K562 (cell line): ENCODE measurements around the gene POLL. TPM values are rescaled to one million over a fixed set of nuclear protein-coding genes. Genes with fewer than 3 reads are reported as not detected.

Experiments
- ATF7 ChIP-seq: fragments of 450-650 bp; IDR thresholded peaks from 2 replicates; pipeline ENCODE4 v1.7.1; 2014; ENCODE audit warnings: mild to moderate bottlenecking, moderate library complexity
- CBX5 ChIP-seq: IDR thresholded peaks from 2 replicates; pipeline ENCODE4 v1.6.1; 2014; ENCODE audit warnings: low read depth, borderline replicate concordance
- CHD7 ChIP-seq: fragments of 200-600 bp; sonication (generic); IDR thresholded peaks from one replicate; pipeline ENCODE4 v1.6.1; 2012; ENCODE audit warnings: mild to moderate bottlenecking, low read depth, low read length, inconsistent platforms
- ETV6 ChIP-seq, 3 experiments: fragments of 150-350 bp in 1 of 3; sonication (generic) in 1 of 3; formaldehyde crosslinking in 1 of 3; IDR thresholded peaks; 2 replicates each; pipeline versions ENCODE4 v1.6.1 to v1.8.0; 2014 to 2022; ENCODE audit warnings: borderline replicate concordance in 2 of 3, low read depth in 2 of 3, antibody characterized with exemption in 1 of 3, low read length in 1 of 3, mild to moderate bottlenecking in 1 of 3, missing genetic modification reagents in 1 of 3
- FOXO4 ChIP-seq: fragments of 450-650 bp; formaldehyde crosslinking; IDR thresholded peaks from 2 replicates; pipeline ENCODE4 v1.4.0; 2020; ENCODE audit warnings: mild to moderate bottlenecking, moderate library complexity
- KDM4B ChIP-seq, 2 experiments: fragments of 450-650 bp in 1 of 2; sonication (generic) in 1 of 2; IDR thresholded peaks; 2 replicates each; pipeline ENCODE4 v1.6.1; 2016 to 2017; ENCODE audit warnings: borderline replicate concordance in 2 of 2, antibody characterized with exemption in 1 of 2, low read depth in 1 of 2, mild to moderate bottlenecking in 1 of 2
- KLF16 ChIP-seq: IDR thresholded peaks from 2 replicates; pipeline ENCODE4 v1.6.1; 2016; ENCODE audit warnings: antibody characterized with exemption
- MAFG ChIP-seq: fragments of 450-650 bp; conservative IDR thresholded peaks from 2 replicates; pipeline ENCODE4 v1.6.1; 2016; ENCODE audit warnings: missing genetic modification characterization, missing compliant biosample characterization
- NFXL1 ChIP-seq: fragments of 450-650 bp; formaldehyde crosslinking; IDR thresholded peaks from 2 replicates; pipeline ENCODE4 v1.4.0; 2021; ENCODE audit warnings: mild to moderate bottlenecking
- NR2C1 ChIP-seq, 2 experiments: fragments of 450-650 bp; IDR thresholded peaks; 2 replicates each; pipeline ENCODE4 v1.6.1; 2017; ENCODE audit warnings: mild to moderate bottlenecking in 2 of 2, antibody characterized with exemption in 1 of 2, inconsistent platforms in 1 of 2, missing compliant biosample characterization in 1 of 2, missing genetic modification characterization in 1 of 2
- PHF20 ChIP-seq: fragments of 450-650 bp; IDR thresholded peaks from 2 replicates; pipeline ENCODE4 v1.6.1; 2018; ENCODE audit not compliant: partially characterized antibody
- SMAD1 ChIP-seq: fragments of 150-350 bp; IDR thresholded peaks from 2 replicates; pipeline ENCODE4 v1.6.1; 2014; ENCODE audit warnings: low read length, low read depth; ENCODE audit not compliant: partially characterized antibody
- SMARCA5 ChIP-seq: fragments of 450-650 bp; IDR thresholded peaks from 2 replicates; pipeline ENCODE4 v1.6.1; 2016
- ZFX ChIP-seq: sonication (generic); formaldehyde crosslinking; IDR thresholded peaks from 2 replicates; pipeline ENCODE4 v1.8.0; 2022; ENCODE audit warnings: mild to moderate bottlenecking, missing genetic modification reagents, moderate library complexity
- ZNF324 ChIP-seq: fragments of 250-450 bp; sonication (Bioruptor Pico); IDR thresholded peaks from 2 replicates; pipeline ENCODE4 v1.4.0; 2020; ENCODE audit warnings: mild to moderate bottlenecking
- polyA plus RNA-seq, 8 experiments: library from polyadenylated mRNA; depleted of rRNA in 4 of 8; stranded (reverse) in 5 of 8; unstranded in 3 of 8; fragments of >200 nt; fragmentation: Nextera tagmentation in 2 of 8; fragmentation: Illumina TruSeq in 1 of 8; extraction: Ambion mirVana in 2 of 8; extraction: Trizol in 1 of 8; gene quantifications; 2 replicates each; pipeline versions ENCODE4 v1.2.1 to v1.2.3, GENCODE V29; 2011 to 2014; ENCODE audit warnings: inconsistent platforms in 1 of 8, missing spikeins in 1 of 8
- total RNA-seq, 7 experiments: library from RNA; depleted of rRNA in 6 of 7; stranded (reverse); fragments of >200 nt in 6 of 7; fragmentation: Illumina TruSeq in 2 of 7; extraction: Trizol in 2 of 7; gene quantifications; 2 replicates each; pipeline versions ENCODE4 v1.2.1 to v1.2.3, GENCODE V29; 2011 to 2021; ENCODE audit warnings: low replicate concordance in 1 of 7

The POLL gene
- total and polyA plus RNA-seq, 9 of the 15 experiments (the other 6 are each of a cell fraction or from before 2014, with no cell fraction given), result 1.2 to 18.7 (median 10.9) TPM

GRCh38 chr10:101566333-101567164 lies 21.5 kb downstream of the POLL start (continued):
- TF ChIP-seq PHF20 (no peak), SMARCA5 (no peak), ETV6 (IDR thresholded peaks at IDR 0.05; ENCODE audit: borderline replicate concordance in 1 of 2, low read depth in 2 of 2, low read length in 1 of 2) (no peak), ETV6 (CRISPR knock-in tag; IDR thresholded peaks at IDR 0.05; ENCODE audit: borderline replicate concordance) (no peak), MAFG (tag) (no peak), NFXL1 (CRISPR knock-in tag) (no peak), ATF7 (0 out of 2 replicates have a peak, but pooled peaks have one; percentile 45), ZFX (CRISPR knock-in tag) (peak; percentile 54), NR2C1 (IDR thresholded peaks at IDR 0.05) (no peak), NR2C1 (tag; IDR thresholded peaks at IDR 0.05) (no peak), KDM4B (IDR thresholded peaks at IDR 0.05; ENCODE audit: borderline replicate concordance in 2 of 2, low read depth in 1 of 2) (no peak; a peak in 1 of 4 replicates), SMAD1 (no peak), ZNF324 (CRISPR knock-in tag) (no peak), KLF16 (no peak), FOXO4 (CRISPR knock-in tag) (no peak), CHD7 (no peak), CBX5 (no peak)
